Neural crest cell (in vitro differentiated cells): ENCODE data around the gene CDKAL1. TPM values are rescaled to one million over a fixed set of nuclear protein-coding genes. Genes with fewer than 3 reads are reported as not detected.

Experiments
- DNase-seq: peaks from one replicate; pipeline ENCODE4 v3.0.0; 2021; ENCODE audit warnings: low read depth, mixed read lengths, low spot score
- H3K27ac Mint-ChIP-seq: one replicate; pipeline ENCODE4 v1.8.0; 2021; ENCODE audit warnings: mild to moderate bottlenecking, mixed read lengths; ENCODE audit not compliant: unreplicated experiment
- H3K27me3 Mint-ChIP-seq: 2 replicates; pipeline ENCODE4 v1.8.0; 2021; ENCODE audit warnings: low read depth, mild to moderate bottlenecking, mixed read lengths
- H3K36me3 Mint-ChIP-seq: 2 replicates; pipeline ENCODE4 v1.8.0; 2021; ENCODE audit warnings: low read depth, mild to moderate bottlenecking, mixed read lengths
- H3K4me1 Mint-ChIP-seq: 2 replicates; pipeline ENCODE4 v1.8.0; 2021; ENCODE audit warnings: mixed read lengths
- H3K4me3 Mint-ChIP-seq: one replicate; pipeline ENCODE4 v1.8.0; 2021; ENCODE audit warnings: mild to moderate bottlenecking, mixed read lengths
- H3K9me3 Mint-ChIP-seq: 2 replicates; pipeline ENCODE4 v1.8.0; 2021; ENCODE audit warnings: mixed read lengths
- total RNA-seq: library from RNA; stranded (reverse); gene quantifications from 2 replicates; pipeline ENCODE4 v1.2.1, GENCODE V29; 2021
- TF ChIP-seq, protein P1 (sequence below): fragments of 200-600 bp; sonication (generic); conservative IDR thresholded peaks from 2 replicates; pipeline ENCODE4 v1.5.0; 2021; ENCODE audit warnings: antibody characterized with exemption, mild to moderate bottlenecking

Gene CDKAL1
- total RNA-seq, 1 donor from 2014 or later = 25.4 TPM

DNA sequence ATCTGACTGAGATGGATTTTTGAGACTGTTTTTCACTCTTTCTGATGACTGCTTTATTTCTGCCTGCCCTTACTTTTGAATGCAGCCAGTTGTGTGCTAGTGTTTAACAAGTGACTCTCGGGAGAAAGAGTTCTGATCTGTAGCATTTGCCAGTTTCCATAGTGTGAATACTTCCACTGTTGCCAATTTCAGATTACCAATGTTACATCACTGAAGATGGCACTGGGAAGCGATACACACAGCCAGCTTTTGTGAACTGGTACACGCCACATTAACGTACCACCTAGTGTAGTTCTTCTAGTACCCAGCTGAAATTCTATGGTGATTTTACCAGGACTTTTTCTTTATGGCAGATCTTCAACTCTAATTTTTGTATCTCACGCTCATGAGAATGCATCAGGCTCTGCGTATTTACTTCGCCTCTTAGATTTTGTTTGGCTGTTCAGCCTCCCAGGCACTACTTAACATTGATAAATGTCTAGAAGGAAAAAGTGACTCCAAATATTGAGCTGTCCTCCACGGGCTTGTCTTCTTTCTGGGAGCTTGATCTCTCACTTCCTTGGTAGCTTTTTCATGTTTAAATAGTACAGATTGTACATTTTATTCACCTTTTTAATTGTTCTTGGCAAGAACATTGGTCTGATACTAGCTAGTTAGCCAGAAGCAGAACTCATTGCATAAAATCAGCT lies 537.7 kb downstream of the CDKAL1 start:
- peaks cover 22% of the 10 kb centered on the region for H3K36me3 Mint-ChIP-seq
- H3K27me3 Mint-ChIP-seq = no peaks in the 10 kb centered on the region
- TF ChIP-seq, protein P1, sequence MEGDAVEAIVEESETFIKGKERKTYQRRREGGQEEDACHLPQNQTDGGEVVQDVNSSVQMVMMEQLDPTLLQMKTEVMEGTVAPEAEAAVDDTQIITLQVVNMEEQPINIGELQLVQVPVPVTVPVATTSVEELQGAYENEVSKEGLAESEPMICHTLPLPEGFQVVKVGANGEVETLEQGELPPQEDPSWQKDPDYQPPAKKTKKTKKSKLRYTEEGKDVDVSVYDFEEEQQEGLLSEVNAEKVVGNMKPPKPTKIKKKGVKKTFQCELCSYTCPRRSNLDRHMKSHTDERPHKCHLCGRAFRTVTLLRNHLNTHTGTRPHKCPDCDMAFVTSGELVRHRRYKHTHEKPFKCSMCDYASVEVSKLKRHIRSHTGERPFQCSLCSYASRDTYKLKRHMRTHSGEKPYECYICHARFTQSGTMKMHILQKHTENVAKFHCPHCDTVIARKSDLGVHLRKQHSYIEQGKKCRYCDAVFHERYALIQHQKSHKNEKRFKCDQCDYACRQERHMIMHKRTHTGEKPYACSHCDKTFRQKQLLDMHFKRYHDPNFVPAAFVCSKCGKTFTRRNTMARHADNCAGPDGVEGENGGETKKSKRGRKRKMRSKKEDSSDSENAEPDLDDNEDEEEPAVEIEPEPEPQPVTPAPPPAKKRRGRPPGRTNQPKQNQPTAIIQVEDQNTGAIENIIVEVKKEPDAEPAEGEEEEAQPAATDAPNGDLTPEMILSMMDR = no peak
- peaks cover 10% of the 10 kb centered on the region for H3K9me3 Mint-ChIP-seq
- peak overlapping the region; percentile 48 for H3K27ac Mint-ChIP-seq
- no peaks in the 10 kb centered on the region for H3K4me1 Mint-ChIP-seq
- H3K4me3 Mint-ChIP-seq = no peak overlapping the region
- DNase-seq = no peak

DNA sequence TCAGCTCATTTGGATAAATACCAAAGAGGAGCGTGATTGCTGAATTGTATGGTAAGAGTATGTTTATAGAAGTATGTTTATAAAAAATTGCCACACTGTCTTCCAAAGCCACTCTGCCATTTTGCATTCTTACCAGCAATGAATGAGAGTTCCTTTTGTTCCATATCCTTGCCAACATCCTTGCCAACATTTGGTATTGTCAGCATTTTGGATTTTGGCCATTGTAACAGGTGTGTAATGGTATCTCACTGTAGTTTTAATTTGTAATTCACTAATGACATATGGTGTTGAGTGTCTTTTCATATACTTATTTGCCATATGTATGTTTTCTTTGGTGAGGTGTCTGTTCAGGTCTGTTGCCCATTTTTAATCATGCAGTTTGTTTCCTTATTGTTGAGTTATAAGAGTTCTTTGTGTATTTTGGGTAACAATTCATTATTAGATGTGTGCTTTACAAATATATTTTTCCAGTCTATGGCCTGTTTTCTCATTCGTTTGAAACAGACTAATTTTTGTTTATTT lies 539.1 kb downstream of the CDKAL1 start:
- no peak for DNase-seq
- no peak overlapping the region for H3K27ac Mint-ChIP-seq
- H3K4me1 Mint-ChIP-seq = no peaks in the 10 kb centered on the region
- peaks cover 10% of the 10 kb centered on the region for H3K9me3 Mint-ChIP-seq
- H3K27me3 Mint-ChIP-seq = no peaks in the 10 kb centered on the region
- peaks cover 29% of the 10 kb centered on the region for H3K36me3 Mint-ChIP-seq
- TF ChIP-seq, protein P1 = no peak
- no peak overlapping the region for H3K4me3 Mint-ChIP-seq

DNA sequence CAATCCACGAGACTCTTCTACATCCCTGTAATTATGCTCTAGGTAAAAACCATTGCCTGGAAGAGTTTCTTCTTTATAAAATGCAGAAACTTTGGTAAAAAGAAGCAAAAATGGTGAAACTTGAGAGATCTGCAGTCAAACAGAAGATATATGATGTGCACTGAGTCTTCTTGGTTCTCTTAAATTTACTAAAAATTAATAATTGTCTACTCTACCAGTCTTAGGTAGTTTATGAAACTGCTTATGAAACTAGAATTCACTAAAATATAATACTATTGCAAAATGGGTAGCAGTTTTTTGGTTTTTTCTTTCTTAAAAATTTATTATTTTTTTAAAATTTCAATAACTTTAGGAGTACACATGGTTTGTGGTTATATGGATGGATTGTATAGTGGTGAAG lies 540.2 kb downstream of the CDKAL1 start:
- TF ChIP-seq, protein P1 = no peak
- no peak for DNase-seq
- Mint-ChIP-seq H3K4me3 (no peak overlapping the region), H3K27ac (no peak overlapping the region), H3K36me3 (peaks cover 32% of the 10 kb centered on the region), H3K4me1 (no peaks in the 10 kb centered on the region), H3K27me3 (no peaks in the 10 kb centered on the region), H3K9me3 (peaks cover 10% of the 10 kb centered on the region)

DNA sequence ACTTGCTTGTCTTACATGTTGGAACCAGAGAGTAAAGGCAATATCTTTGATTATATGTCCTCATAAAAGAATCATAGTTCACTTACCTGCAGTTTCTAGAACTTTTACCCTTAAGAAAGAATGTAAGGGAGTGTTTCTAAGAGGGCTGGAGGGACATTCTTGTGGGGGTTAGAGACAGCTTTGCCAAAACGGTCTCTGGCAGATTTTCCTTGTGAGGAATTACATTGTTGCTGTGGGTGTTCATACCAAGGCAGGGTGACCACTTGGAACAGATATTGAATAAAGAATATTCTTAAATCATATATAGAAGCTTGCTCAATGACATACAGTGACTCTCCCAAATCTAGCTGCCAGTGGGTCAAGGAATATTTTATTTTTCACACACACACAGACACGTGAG lies 541.7 kb downstream of the CDKAL1 start:
- Mint-ChIP-seq H3K36me3 (peaks cover 30% of the 10 kb centered on the region), H3K4me3 (no peak overlapping the region), H3K27ac (no peak overlapping the region), H3K4me1 (no peaks in the 10 kb centered on the region), H3K9me3 (peaks cover 8% of the 10 kb centered on the region), H3K27me3 (no peaks in the 10 kb centered on the region)
- DNase-seq = no peak
- TF ChIP-seq, protein P1 = no peak

DNA sequence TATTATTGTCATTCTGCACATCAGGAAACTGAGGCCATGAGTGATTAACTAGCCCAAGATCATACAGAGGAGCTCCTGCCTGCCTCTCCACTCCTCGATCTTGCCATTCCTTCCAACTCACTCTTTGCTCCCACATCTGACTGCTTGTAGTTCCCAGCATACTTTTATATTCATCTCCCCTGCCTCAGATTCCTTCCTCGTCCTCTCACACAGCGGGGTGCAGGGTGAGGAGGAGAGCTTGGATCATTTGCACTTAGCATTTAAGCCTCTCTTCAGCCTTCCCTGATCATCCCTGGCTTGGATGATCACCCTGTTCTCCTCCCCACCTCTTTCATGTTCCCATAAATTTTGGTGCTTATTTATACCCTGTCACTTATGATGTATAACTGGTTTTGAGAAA lies 544.2 kb downstream of the CDKAL1 start:
- H3K9me3 Mint-ChIP-seq = peaks cover 2% of the 10 kb centered on the region

More for the DNA sequence above, 544.2 kb downstream of the CDKAL1 start:
- Mint-ChIP-seq H3K4me3 (no peak overlapping the region), H3K36me3 (peaks cover 19% of the 10 kb centered on the region), H3K4me1 (no peaks in the 10 kb centered on the region), H3K27me3 (no peaks in the 10 kb centered on the region), H3K27ac (peak overlapping the region; percentile 16)
- TF ChIP-seq, protein P1 = no peak
- DNase-seq = no peak
